Motor neuron (in vitro differentiated cells): ENCODE results near the gene TTC34. TPM values are rescaled to one million over a fixed set of nuclear protein-coding genes. Genes with fewer than 3 reads are reported as not detected.

Source experiments
- ATAC-seq, 8 experiments: fragments of 200-7000 bp; cut with Tn5 transposase; replicated peaks in 6 of 8; 2 replicates each; pipeline ENCODE4 v1.8.0; 2021; ENCODE audit warnings: mild to moderate bottlenecking in 8 of 8, moderate library complexity in 8 of 8
- H3K27ac ChIP-seq, 2 donors: fragments of 250-450 bp; sonication (Bioruptor Pico); 2 replicates each; pipeline ENCODE4 v1.9.0; 2021; ENCODE audit warnings: antibody characterized with exemption in 2 of 2, mild to moderate bottlenecking in 2 of 2, moderate library complexity in 1 of 2
- H3K4me1 ChIP-seq, 2 donors: fragments of 250-450 bp; sonication (Bioruptor Pico); replicated peaks in 1 of 2; 2 replicates each; pipeline ENCODE4 v1.6.1; 2021; ENCODE audit warnings: antibody characterized with exemption in 2 of 2, mild to moderate bottlenecking in 2 of 2, moderate library complexity in 1 of 2
- H3K4me3 ChIP-seq, 5 donors: fragments of 250-450 bp; sonication (Bioruptor Pico); 2 replicates each; pipeline ENCODE4 v1.9.0; 2021; ENCODE audit warnings: antibody characterized with exemption in 5 of 5, mild to moderate bottlenecking in 5 of 5, moderate library complexity in 4 of 5
- WGBS, 10 experiments: fragments of 450-650 bp; shearing (Covaris generic); methylation state at CpG; one replicate each; pipeline ENCODE4 v1.0.0; 2022; 5-methylcytosine and 5-hydroxymethylcytosine counted together
- in situ Hi-C, 9 experiments: fragments of 400-800 bp; cut with MboI; loops; one replicate each; pipeline ENCODE4 v1.15.0; 2021; ENCODE audit warnings: low sequenced_read_pairs in 9 of 9, low pct_unique_long_range_greater_than_20kb in 2 of 9; ENCODE audit not compliant: unreplicated experiment in 9 of 9
- total RNA-seq, 8 experiments: library from RNA; unstranded; fragments of 300-600 nt; gene quantifications; 2 replicates each; pipeline versions ENCODE4 v1.2.3 to v1.2.4, GENCODE V29; 2022

TTC34 gene
- total RNA-seq, 8 experiments from 2014 or later = 0.16 to 1.2 (median 0.47) TPM

DNA sequence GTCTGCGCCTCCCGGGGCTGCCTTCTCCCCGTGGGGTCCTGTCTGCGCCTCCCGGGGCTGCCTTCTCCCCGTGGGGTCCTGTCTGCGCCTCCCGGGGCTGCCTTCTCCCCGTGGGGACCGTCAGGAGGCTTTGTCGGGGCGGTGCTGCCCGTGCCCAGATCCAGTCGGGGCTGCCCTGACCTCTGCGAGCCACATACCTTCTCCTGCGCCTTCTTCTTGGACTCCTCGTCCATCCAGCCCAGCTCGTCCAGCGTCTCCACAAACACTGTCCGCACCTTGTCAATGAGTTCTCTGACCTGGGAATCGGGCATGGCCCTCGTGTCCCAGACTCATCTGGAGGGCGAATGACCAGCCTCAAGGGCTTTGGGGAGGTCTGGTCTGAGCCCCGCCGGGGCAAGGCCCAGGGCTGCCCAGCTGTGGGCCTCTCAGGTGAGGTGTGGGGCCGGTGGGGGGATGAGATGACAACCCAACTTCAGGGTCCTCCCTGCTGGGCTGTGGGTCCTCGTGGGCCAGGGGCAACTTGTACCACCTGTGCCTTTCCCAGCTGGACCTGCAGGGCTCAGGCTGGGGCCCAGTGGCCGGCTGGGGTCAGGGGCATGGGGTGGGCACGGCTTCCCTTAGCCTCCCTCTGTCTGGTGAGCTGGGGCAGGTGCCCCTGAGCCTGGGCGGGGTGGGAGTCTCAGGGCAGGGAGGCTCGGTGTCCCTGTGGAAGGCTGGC lies 205.5 kb downstream of the TTC34 start:
- Histone ChIP-seq H3K4me1 (peaks cover 0 to 3% of the 10 kb centered on the region in 2 donors), H3K27ac (no peak overlapping the region), H3K4me3 (no peak overlapping the region)
- in situ Hi-C loops = no loop called here
- 55 to 80% (median 63%) methylated on average over 4 to 15 of the region's 31 CpGs; no CpG with 5 or more reads in 6 of the 10 experiments for WGBS, 10 experiments
- ATAC-seq = no peak

DNA sequence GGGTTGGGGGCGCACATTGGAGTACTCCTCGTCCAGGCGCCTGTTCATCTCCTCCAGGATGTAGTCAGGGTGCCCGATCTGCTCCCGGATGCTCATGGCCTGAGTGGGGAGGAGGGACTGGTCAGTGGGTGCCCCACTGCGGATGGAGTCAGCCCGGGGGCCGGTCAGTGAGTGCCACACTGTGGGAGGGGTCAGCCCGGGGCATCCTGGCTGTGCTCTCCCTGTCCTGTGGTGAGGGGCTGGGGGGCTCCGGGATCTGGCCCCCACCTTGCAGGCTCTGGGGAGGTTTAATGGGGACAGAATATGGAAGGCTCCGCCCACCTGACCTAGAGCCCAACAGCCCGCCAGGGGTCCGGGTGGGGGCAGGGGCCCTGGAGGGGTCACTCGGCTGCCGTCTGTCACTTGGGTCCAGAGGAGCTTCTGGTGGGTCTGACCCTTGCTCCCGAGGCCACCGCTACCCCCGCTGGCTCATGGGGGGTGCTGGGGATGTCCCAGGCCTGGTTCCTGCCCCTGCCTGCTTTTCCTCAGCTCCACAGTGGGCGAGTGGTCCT lies 206.2 kb downstream of the TTC34 start:
- Histone ChIP-seq H3K4me3 (no peak overlapping the region), H3K27ac (no peak overlapping the region), H3K4me1 (peaks cover 0 to 3% of the 10 kb centered on the region in 2 donors)
- ATAC-seq = peak in 2 of 8 experiments; percentile 8
- WGBS, 10 experiments = 60 to 90% (median 80%) methylated on average over 1 to 8 of the region's 19 CpGs; no CpG with 5 or more reads in 7 of the 10 experiments
- in situ Hi-C loops = no loop called here

DNA sequence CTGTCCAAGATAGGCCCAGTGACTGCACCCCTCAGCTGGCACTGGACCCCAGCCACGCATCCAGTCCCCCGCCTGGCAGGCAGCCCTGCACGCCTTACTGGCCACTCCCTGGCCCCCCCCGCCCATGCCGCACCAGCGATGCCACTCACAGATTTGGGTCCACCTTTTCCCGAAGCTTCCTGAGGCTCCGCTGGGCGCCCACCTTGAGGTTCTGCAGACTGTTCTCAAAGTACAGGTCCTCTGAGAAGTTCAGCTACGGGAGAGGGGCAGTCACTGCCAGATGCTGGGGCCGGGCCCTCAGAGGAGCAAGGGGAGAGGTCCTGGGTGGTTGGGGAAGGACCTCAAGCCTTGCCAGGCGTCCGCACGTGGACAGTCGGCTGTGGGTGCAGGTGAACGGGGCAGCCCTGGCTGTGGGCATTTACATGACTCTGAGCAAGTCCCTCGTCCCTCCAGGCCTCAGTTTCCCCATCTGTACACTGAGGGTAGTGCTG lies 206.8 kb downstream of the TTC34 start:
- in situ Hi-C loops = no loop called here
- peaks cover 0 to 3% of the 10 kb centered on the region in 2 donors for H3K4me1 ChIP-seq
- no peak for ATAC-seq
- WGBS, 10 experiments = 100% methylated on average over 2 of the region's 17 CpGs; no CpG with 5 or more reads in 8 of the 10 experiments
- no peak overlapping the region for H3K27ac ChIP-seq
- no peak overlapping the region for H3K4me3 ChIP-seq

DNA sequence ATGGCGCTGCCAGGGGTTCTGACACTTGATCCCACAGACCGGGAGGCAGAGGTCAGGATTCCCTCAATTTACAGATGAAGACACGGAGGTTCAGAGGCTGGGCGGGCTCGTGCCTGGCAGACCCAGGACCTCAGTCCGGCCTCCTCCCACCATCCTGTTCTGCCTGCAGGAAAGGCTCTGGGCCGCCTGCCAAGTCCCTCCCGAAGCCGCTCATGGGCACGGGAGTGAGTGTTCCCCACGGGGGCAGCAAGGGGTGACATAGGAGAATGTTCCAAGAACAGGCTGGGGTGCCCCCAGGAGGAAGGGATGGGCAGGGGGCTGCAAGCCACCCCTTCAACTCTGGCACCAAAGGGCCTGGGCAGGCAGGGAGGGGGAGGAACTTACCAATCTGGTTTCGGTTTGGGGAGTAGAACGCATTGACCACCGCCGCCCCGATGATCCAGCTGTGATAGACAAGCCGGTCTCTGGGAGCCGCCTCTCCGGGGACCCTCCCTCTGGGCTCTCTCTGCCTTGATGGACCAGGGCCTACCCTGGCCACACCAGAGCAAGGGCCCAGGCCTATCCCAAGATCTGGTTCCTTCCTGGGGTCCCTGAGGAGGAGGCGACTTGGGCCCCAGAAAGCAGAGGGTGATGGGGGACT lies 207.4 kb downstream of the TTC34 start:
- H3K4me3 ChIP-seq = no peak overlapping the region
- H3K27ac ChIP-seq = no peak overlapping the region
- 0 to 83% (median 80%) methylated on average over 1 to 13 of the region's 20 CpGs; no CpG with 5 or more reads in 4 of the 10 experiments for WGBS, 10 experiments
- ATAC-seq = peak; percentile 16 to 70 (median 36)
- in situ Hi-C loops = no loop called here
- H3K4me1 ChIP-seq = peaks cover 0 to 3% of the 10 kb centered on the region in 2 donors

DNA sequence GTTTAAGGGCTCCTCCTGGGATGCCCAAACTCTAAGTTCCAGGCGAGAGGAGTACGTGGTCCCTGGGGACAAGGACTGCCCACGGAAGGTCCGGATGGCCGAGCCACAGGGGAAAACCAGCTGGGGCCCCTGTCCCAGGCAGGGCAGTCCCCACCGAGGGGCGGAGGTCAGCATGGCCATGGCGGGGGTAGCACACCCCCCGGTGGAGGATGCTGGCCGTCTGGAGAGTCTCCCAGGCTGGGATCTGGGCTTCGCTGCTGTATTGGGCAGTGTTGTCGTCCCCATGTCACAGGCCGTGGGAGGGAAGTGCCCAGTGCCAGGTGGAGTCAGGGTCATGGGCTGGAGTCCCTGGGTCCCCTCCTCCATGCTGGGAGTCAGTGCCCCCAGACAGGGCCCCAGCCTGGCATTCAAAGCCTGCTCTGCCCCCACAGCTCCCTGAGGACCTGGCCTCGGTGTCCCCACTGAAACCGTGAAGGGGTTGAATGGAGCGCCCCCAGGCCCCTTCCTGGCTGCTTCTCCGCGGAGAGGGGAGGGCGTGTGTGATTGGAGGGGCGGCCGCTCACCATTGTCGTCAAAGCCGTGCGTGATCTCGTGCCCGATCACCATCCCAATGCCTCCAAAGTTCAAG lies 208.1 kb downstream of the TTC34 start:
- Histone ChIP-seq H3K4me1 (peaks cover 0 to 3% of the 10 kb centered on the region in 2 donors), H3K27ac (no peak overlapping the region), H3K4me3 (no peak overlapping the region)
- peak in 1 of 8 experiments; percentile 2 for ATAC-seq
- 40 to 62% (median 58%) methylated on average over 1 to 14 of the region's 26 CpGs; no CpG with 5 or more reads in 7 of the 10 experiments for WGBS, 10 experiments
- in situ Hi-C loops = no loop called here

DNA sequence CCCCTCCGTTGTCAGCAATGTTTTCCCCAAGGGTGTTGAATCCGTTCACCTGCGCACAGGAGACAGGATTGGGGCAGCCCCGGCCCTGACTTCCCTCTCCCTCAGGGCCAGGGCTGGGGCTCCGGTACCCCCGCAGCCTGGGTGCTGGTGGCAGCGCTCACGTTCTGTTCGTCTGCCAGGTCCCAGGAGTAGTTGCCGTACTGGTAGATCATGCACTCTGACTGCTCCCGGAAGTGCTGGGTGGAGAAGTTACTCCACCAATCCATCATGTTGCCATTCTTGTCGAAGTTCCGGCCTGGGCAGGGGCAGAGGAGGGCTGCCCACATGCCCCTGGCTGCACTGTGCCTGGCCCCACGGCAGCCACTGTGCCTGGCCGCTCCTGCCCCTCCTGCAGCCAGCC lies 208.8 kb downstream of the TTC34 start:
- ATAC-seq = no peak
- in situ Hi-C loops = no loop called here
- H3K4me3 ChIP-seq = no peak overlapping the region

DNA sequence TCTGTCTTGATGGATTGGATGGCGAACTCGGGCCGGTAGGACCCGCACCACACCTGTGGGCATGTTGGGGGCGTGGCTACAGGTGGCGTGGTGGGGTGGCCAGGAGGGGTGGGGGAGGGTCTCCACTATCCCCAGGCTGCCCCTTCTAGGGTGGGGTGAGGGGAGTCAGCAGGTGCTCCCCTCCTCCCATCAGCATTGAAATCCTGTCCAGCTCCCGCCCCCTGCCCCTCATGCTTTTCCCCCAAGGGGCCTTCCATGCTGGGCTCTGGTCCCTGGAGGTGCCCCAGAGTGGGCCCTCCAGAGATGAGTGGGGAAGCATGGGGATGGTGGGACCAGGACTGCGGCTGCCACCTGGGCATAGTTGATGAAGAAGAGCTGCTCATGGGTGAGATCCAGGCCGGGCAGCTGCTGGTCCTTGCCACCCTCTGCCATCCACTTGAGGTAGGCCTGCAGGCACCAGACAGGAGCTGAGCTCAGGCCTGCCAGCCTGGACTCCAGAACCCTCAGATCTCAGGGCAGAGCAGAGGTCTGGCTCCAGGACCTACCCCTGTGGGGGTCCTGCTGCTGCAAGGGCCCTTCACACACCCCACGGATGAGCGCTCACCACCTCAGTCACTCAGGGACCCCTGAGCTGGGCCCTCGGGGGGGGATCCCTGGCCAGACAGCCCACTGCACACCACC lies 209.8 kb downstream of the TTC34 start:
- no peak overlapping the region for H3K4me3 ChIP-seq
- H3K27ac ChIP-seq = no peak overlapping the region
- no peak for ATAC-seq
- 60% methylated on average over 1 of the region's 12 CpGs; no CpG with 5 or more reads in 9 of the 10 experiments for WGBS, 10 experiments
- in situ Hi-C loops = no loop called here
- H3K4me1 ChIP-seq = peaks cover 6 to 9% of the 10 kb centered on the region in 2 donors

More for the DNA sequence above, 208.8 kb downstream of the TTC34 start:
- WGBS, 10 experiments = 0 to 100% (median 70%) methylated on average over 1 to 8 of the region's 15 CpGs; no CpG with 5 or more reads in 5 of the 10 experiments
- Histone ChIP-seq H3K4me1 (peaks cover 3 to 5% of the 10 kb centered on the region in 2 donors), H3K27ac (no peak overlapping the region)

DNA sequence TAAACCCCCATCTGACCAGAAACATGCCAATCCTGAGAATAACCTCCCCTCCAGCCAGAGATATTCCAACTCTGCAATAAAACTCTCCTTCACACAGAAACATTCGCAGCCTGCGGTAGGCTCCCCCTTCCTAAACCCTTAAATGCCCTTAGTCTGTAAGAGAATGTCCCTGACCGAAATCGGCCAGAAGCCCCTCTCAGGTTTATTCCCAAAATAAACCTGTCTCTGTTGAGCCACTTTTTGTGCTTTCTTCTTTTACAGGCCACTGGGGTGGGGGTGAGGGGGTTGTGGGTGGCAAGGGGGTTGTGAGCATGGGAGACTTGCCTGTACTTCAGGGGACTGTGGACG lies 210.3 kb downstream of the TTC34 start:
- in situ Hi-C loops = no loop called here
- Histone ChIP-seq H3K27ac (no peak overlapping the region), H3K4me1 (peaks cover 6 to 9% of the 10 kb centered on the region in 2 donors), H3K4me3 (no peak overlapping the region)
- WGBS, 10 experiments = 89 to 100% (median 96%) methylated on average over 1 to 4 of the region's 5 CpGs; no CpG with 5 or more reads in 5 of the 10 experiments
- ATAC-seq = no peak

DNA sequence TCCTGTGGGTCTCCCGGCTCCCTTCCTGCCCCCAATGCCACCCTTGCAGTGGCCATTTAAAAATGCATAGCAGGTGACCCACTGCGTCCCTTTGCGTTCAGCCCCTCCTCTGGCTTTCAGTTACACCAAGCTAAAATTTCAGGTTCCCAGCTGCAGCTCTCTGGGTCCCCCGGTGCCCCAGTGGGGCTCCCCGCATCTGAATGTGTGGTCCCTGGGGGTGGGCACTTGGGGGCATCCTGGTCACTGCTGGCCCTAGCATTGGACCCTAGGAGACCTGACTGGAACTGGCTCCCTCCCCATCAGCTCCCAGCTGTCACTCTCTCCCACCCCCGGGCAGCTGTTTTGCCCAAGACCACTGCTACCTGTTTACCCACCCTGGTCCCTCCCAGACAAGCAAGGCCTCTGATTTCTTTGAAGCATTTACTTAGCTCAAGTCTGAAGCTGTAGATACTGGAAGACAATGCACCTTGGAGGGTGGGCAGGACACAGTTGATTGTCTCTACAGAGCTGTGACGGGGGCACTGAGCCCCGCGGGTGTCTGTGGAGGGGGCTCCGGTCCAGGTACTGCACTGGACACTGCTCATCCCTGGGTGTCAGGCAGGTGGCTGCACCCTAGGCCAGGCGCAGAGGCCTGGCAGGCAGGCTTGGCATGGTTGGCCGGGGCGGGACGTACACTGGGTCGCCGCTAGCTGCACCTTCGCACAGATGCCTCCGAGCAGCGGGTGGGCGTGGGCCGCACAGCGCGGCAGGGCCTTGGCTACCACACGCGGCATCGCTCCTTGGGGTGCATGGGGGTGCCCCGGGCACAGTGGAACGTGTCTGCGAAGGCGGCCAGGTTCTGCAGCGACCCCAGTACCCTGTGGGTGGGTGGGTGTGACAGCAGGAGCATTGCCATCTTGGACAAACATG lies 211.0 kb downstream of the TTC34 start:
- no peak for ATAC-seq
- in situ Hi-C loops = no loop called here
- Histone ChIP-seq H3K4me3 (no peak overlapping the region), H3K27ac (no peak overlapping the region), H3K4me1 (peaks cover 6 to 8% of the 10 kb centered on the region in 2 donors)
- WGBS, 10 experiments = 83 to 100% (median 92%) methylated on average over 1 to 22 of the region's 31 CpGs; no CpG with 5 or more reads in 6 of the 10 experiments

DNA sequence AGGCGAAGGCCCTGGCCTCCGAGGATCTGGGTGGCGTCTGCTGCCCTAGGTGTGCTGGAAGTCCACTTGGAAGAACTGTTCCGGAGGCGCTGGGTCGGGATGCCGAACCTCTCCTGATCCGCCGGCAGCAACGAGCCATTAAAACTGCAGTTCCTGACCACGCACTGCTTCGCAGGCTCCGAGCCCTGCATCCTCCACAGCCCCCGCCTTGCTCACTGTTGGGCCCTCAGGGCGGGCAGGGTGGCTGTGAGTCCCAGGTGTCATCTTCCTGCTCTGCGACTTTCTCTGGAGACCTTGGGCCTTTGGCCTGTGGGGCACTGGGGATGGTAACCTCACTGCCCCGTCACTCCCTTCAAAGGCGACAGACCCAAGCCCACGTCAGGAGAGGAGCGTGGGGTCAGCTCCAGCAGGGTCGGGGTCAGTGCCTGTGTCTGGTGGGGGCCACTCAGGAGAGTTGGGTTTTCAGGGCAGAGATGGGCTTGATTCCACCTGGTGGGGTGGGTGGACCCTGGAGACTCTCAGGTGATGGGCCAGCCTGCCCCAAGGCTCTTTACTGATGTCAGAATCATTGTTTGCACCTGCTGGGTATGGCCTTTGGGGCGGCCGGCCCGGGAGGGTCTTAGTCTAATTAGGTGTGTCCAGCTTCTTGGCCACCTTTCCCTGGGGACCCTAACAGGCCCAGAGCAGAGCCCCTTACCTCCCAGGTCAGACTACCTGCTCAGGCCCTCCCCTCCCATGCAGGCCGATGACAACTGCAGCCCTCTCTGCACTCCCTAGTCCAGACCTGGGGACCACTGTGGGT lies 211.9 kb downstream of the TTC34 start:
- WGBS, 10 experiments = 47 to 100% (median 97%) methylated on average over 1 to 9 of the region's 25 CpGs; no CpG with 5 or more reads in 5 of the 10 experiments

More for the DNA sequence above, 211.9 kb downstream of the TTC34 start:
- ATAC-seq = no peak
- Histone ChIP-seq H3K4me1 (peaks cover 13 to 14% of the 10 kb centered on the region in 2 donors), H3K4me3 (no peak overlapping the region), H3K27ac (no peak overlapping the region)
- in situ Hi-C loops = no loop called here
